HepG2 (cell line): ENCODE data around the gene MRRF. TPM values are rescaled to one million over a fixed set of nuclear protein-coding genes. Genes with fewer than 3 reads are reported as not detected.

Experiments
- ATAD3A ChIP-seq: sonication (generic); formaldehyde crosslinking; IDR thresholded peaks from 2 replicates; pipeline ENCODE4 v1.4.0; 2020; ENCODE audit warnings: missing genetic modification reagents
- MIXL1 ChIP-seq: IDR thresholded peaks from 2 replicates; pipeline ENCODE4 v1.6.1; 2016
- MTA3 ChIP-seq: sonication (generic); formaldehyde crosslinking; IDR thresholded peaks from 2 replicates; pipeline ENCODE4 v1.4.0; 2020; ENCODE audit warnings: missing genetic modification reagents
- PAF1 ChIP-seq: IDR thresholded peaks from 2 replicates; pipeline ENCODE4 v1.6.1; 2016; ENCODE audit warnings: missing genetic modification reagents, missing compliant biosample characterization
- PPARG ChIP-seq: conservative IDR thresholded peaks from 2 replicates; pipeline ENCODE4 v1.6.1; 2016; ENCODE audit warnings: missing biosample characterization, missing genetic modification reagents
- SMAD1 ChIP-seq: sonication (generic); formaldehyde crosslinking; IDR thresholded peaks from 2 replicates; pipeline ENCODE4 v1.4.0; 2020; ENCODE audit warnings: missing genetic modification reagents, low read depth, mild to moderate bottlenecking, borderline replicate concordance
- ZNF160 ChIP-seq: sonication (generic); formaldehyde crosslinking; IDR thresholded peaks from 2 replicates; pipeline ENCODE4 v1.8.0; 2022; ENCODE audit warnings: mild to moderate bottlenecking, inconsistent platforms, missing genetic modification reagents
- ZNF484 ChIP-seq: sonication (generic); formaldehyde crosslinking; IDR thresholded peaks from 2 replicates; pipeline ENCODE4 v1.5.1; 2020; ENCODE audit warnings: mild to moderate bottlenecking, low read depth, missing genetic modification reagents, borderline replicate concordance
- ZNF7 ChIP-seq: IDR thresholded peaks from 2 replicates; pipeline ENCODE4 v1.6.1; 2016; ENCODE audit warnings: missing biosample characterization, missing genetic modification reagents
- polyA plus RNA-seq, 8 experiments: library from polyadenylated mRNA; depleted of rRNA in 3 of 8; stranded (reverse) in 7 of 8; unstranded in 1 of 8; fragments of >200 nt; fragmentation: Illumina TruSeq in 4 of 8; extraction: Trizol in 4 of 8; gene quantifications; 2 replicates each; pipeline versions ENCODE4 v1.2.1 to v1.2.3, GENCODE V29; 2011 to 2016; ENCODE audit warnings: low read depth in 4 of 8, missing spikeins in 1 of 8, mixed read lengths in 1 of 8; ENCODE audit not compliant: insufficient read depth in 1 of 8
- total RNA-seq, 5 experiments: library from RNA; depleted of rRNA; stranded (reverse); fragments of >200 nt; fragmentation: Illumina TruSeq; extraction: Trizol; gene quantifications; 2 replicates each; pipeline ENCODE4 v1.2.3, GENCODE V29; 2016; ENCODE audit warnings: low read depth in 1 of 5
- TF ChIP-seq, protein P1 (sequence below): sonication (generic); formaldehyde crosslinking; IDR thresholded peaks from 2 replicates; pipeline ENCODE4 v1.5.1; 2020; ENCODE audit warnings: mild to moderate bottlenecking, missing genetic modification reagents, borderline replicate concordance
- TF ChIP-seq, protein P2 (sequence below): sonication (generic); formaldehyde crosslinking; IDR thresholded peaks from 2 replicates; pipeline ENCODE4 v1.5.1; 2020; ENCODE audit warnings: mild to moderate bottlenecking, missing genetic modification reagents, borderline replicate concordance
- TF ChIP-seq, protein P3 (sequence below), 2 experiments: fragments of 450-650 bp in 1 of 2; sonication (generic) in 1 of 2; formaldehyde crosslinking in 1 of 2; IDR thresholded peaks; 2 replicates each; pipeline versions ENCODE4 v1.6.1 to v1.8.0; 2016 to 2022; ENCODE audit warnings: antibody characterized with exemption in 1 of 2, mild to moderate bottlenecking in 1 of 2, missing genetic modification reagents in 1 of 2

Gene MRRF
- total and polyA plus RNA-seq, 2 of the 13 experiments (the other 11 are each of a cell fraction or from before 2014, with no cell fraction given), result 37.3 to 44.3 TPM

DNA sequence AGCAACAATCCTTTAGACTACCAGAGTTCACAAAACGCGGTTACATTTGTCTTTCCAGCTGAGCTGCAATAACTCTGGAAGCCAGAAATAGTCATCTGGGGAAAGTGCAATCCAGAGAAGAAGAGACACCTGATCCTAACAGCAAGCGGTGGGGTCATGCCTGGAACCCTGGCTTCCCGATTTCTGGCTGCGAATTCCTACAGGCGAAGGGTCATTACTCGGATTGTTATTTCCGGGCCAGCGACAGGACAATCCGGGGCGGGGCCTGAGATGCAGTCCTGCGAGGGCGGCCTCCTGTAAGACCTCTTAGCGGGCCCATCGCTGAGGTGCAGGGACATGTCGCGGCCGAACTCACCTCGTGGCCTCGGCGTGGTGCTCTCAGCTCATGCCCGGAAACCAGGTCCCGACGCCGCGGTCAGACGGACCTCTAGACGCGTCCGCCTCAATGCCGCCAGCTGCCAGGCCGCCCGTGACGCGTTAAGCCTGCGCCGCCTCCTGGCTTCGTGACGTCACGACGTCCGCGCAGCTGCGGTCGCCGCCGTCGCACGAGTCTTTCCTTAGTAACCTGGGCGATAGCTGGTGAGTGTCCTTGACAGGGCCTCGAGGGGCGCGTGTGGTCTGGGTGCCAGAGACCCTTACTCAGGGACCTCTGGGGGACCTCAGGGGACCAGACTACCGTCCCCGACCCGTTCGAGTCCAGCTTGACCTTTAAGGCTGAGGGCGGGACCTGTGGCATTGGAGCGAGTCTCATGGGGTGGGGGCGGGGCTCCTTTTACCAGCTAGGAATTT, at the start of gene MRRF, which contains the start of gene RBM18 (continued):
- TF ChIP-seq, protein P1, sequence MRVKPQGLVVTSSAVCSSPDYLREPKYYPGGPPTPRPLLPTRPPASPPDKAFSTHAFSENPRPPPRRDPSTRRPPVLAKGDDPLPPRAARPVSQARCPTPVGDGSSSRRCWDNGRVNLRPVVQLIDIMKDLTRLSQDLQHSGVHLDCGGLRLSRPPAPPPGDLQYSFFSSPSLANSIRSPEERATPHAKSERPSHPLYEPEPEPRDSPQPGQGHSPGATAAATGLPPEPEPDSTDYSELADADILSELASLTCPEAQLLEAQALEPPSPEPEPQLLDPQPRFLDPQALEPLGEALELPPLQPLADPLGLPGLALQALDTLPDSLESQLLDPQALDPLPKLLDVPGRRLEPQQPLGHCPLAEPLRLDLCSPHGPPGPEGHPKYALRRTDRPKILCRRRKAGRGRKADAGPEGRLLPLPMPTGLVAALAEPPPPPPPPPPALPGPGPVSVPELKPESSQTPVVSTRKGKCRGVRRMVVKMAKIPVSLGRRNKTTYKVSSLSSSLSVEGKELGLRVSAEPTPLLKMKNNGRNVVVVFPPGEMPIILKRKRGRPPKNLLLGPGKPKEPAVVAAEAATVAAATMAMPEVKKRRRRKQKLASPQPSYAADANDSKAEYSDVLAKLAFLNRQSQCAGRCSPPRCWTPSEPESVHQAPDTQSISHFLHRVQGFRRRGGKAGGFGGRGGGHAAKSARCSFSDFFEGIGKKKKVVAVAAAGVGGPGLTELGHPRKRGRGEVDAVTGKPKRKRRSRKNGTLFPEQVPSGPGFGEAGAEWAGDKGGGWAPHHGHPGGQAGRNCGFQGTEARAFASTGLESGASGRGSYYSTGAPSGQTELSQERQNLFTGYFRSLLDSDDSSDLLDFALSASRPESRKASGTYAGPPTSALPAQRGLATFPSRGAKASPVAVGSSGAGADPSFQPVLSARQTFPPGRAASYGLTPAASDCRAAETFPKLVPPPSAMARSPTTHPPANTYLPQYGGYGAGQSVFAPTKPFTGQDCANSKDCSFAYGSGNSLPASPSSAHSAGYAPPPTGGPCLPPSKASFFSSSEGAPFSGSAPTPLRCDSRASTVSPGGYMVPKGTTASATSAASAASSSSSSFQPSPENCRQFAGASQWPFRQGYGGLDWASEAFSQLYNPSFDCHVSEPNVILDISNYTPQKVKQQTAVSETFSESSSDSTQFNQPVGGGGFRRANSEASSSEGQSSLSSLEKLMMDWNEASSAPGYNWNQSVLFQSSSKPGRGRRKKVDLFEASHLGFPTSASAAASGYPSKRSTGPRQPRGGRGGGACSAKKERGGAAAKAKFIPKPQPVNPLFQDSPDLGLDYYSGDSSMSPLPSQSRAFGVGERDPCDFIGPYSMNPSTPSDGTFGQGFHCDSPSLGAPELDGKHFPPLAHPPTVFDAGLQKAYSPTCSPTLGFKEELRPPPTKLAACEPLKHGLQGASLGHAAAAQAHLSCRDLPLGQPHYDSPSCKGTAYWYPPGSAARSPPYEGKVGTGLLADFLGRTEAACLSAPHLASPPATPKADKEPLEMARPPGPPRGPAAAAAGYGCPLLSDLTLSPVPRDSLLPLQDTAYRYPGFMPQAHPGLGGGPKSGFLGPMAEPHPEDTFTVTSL (CRISPR knock-in tag), result peak; percentile 17; the same call in 1 of the 2 replicates
- TF ChIP-seq MIXL1 (CRISPR knock-in tag) (0 out of 2 replicates have a peak, but pooled peaks have one; percentile 36), ZNF160 (CRISPR knock-in tag) (peak; percentile 52; the same call in 1 of the 2 replicates), SMAD1 (CRISPR knock-in tag) (peak; percentile 93; the same call in 1 of the 2 replicates), ZNF7 (no peak), MTA3 (CRISPR knock-in tag) (no peak), PPARG (0 out of 2 replicates have a peak, but pooled peaks have one; percentile 29), ZNF484 (CRISPR knock-in tag) (peak; percentile 84; the same call in 1 of the 2 replicates), ATAD3A (no peak), PAF1 (CRISPR knock-in tag) (no peak)
- TF ChIP-seq, protein P2, sequence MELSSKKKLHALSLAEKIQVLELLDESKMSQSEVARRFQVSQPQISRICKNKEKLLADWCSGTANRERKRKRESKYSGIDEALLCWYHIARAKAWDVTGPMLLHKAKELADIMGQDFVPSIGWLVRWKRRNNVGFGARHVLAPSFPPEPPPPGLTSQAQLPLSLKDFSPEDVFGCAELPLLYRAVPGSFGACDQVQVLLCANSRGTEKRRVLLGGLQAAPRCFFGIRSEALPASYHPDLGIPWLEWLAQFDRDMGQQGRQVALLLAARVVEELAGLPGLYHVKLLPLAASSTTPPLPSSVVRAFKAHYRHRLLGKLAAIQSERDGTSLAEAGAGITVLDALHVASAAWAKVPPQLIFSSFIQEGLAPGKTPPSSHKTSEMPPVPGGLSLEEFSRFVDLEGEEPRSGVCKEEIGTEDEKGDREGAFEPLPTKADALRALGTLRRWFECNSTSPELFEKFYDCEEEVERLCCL (CRISPR knock-in tag), result peak; percentile 94; the same call in 1 of the 2 replicates
- TF ChIP-seq, protein P3, sequence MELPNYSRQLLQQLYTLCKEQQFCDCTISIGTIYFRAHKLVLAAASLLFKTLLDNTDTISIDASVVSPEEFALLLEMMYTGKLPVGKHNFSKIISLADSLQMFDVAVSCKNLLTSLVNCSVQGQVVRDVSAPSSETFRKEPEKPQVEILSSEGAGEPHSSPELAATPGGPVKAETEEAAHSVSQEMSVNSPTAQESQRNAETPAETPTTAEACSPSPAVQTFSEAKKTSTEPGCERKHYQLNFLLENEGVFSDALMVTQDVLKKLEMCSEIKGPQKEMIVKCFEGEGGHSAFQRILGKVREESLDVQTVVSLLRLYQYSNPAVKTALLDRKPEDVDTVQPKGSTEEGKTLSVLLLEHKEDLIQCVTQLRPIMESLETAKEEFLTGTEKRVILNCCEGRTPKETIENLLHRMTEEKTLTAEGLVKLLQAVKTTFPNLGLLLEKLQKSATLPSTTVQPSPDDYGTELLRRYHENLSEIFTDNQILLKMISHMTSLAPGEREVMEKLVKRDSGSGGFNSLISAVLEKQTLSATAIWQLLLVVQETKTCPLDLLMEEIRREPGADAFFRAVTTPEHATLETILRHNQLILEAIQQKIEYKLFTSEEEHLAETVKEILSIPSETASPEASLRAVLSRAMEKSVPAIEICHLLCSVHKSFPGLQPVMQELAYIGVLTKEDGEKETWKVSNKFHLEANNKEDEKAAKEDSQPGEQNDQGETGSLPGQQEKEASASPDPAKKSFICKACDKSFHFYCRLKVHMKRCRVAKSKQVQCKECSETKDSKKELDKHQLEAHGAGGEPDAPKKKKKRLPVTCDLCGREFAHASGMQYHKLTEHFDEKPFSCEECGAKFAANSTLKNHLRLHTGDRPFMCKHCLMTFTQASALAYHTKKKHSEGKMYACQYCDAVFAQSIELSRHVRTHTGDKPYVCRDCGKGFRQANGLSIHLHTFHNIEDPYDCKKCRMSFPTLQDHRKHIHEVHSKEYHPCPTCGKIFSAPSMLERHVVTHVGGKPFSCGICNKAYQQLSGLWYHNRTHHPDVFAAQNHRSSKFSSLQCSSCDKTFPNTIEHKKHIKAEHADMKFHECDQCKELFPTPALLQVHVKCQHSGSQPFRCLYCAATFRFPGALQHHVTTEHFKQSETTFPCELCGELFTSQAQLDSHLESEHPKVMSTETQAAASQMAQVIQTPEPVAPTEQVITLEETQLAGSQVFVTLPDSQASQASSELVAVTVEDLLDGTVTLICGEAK (IDR thresholded peaks at IDR 0.05), result no peak
- TF ChIP-seq, protein P3 (CRISPR knock-in tag; IDR thresholded peaks at IDR 0.05), result peak; percentile 94
